GM19395 (cell line): ENCODE data around the gene KIF24.
"Not testable (repeated sequence)": the region's sequence is repeated elsewhere in the genome, so short reads cannot be mapped to it uniquely, and the experiment has no call there.

ENCODE experiments used
- ATAC-seq: cut with Tn5 transposase; IDR thresholded peaks from one replicate; pipeline ENCODE4 v1.9.1; 2021; ENCODE audit warnings: mild to moderate bottlenecking, moderate library complexity; ENCODE audit not compliant: unreplicated experiment

Gene KIF24

DNA sequence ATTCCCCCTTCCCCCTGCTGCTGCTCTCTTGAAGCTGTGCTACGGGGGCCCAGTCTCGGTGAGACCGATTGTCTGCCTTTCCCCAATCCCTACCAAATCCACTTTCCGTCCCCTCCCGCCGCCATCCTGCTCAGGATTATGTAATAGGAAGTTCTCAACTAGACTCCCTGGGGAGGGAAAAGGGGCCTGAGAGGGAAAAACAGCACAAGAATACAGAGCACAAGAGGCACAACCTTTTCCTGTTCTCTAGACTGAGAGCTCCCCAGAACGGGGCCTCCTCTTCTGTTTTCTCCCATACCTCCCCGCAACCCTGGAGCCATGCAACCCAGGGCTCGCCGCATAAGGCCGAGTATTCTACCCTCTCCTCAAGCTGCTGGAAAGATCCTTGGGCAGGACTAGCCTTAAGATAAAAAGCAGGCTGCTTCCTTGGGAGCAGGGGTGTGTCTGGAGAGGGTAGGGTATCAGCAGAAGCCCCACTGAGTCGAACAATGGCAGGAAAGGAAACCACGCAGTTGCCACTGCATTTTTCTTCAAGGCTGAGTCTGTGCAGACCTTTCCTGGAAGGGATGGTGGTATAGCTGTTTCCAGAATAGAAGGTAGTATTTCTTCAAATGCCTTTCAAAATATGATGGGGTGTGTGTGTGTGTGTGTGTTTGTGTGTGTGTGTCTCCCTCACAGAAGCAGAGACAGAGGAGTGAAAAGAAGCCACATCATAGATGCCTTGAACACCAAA, 34.7 kb upstream of the KIF24 start:
- no peak for ATAC-seq

GRCh38 chr9:34362614-34363214, 33.6 kb upstream of the KIF24 start:
- no peak for ATAC-seq

GRCh38 chr9:34352957-34353356, 23.9 kb upstream of the KIF24 start:
- not testable (repeated sequence) for ATAC-seq

GRCh38 chr9:34352122-34352652, 23.1 kb upstream of the KIF24 start:
- not testable (repeated sequence) for ATAC-seq

- ATAC-seq: no peak
Observed at GRCh38 chr9:34349324-34349723, 20.3 kb upstream of the KIF24 start.

DNA sequence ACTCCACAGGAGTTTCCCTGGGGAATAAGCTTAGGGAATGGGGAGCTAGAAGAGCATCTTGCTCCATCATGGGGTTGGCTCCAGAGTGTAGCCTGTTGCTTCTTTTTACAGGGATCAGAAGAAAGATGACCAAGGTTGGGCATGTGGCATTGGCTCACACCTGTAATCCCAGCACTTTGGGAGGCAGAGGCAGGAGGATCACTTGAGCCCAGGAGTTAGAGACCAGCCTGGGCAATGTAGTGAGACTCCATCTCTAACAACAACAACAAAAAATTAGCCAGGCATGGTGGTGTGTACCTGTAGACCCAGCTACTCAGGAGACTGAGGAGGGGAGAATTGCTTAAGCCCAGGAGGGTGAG, 18.7 kb upstream of the KIF24 start:
- ATAC-seq: no peak

DNA sequence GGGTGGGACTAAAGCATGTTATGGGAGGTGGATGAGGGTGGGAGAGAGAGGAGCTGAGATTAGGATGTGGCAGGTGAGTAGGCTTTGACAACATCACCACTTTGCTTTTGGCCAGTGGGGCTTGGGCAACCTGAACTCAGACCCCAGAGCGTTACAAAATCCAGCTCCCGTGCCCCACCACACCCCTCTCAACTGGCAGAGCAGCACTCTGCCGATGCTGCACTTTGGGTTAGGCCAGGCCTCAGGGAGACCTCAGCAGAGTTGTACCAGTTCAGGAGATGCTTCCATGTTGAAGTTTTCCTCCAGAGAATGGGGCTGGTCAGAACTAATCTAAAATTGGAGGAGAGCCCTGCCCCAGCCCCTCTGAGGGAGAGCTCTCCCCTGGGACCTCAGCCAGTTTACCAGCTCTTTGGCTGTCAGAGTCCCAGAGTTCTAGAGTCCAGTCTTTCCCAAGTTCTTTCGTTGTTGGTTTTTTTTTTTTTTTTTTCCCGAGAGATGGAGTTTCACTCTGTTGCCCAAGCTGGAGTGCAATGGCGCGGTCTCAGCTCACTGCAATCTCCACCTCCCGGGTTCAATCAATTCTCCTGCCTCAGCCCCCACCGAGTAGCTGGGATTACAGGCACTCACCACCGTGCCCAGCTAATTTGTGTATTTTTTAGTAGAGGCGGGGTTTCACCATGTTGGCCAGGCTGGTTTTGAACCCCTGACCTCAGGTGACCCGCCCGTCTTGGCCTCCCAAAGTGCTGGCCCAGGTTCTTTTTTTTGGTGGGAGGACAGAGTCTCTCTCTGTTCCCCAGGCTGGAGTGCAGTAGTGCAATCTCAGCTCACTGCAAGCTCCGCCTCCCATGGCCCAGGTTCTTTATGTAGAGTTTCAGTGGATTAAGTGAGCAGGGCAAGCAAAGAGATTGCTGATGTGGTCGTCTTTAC, 18.1 kb upstream of the KIF24 start:
- no peak for ATAC-seq

DNA sequence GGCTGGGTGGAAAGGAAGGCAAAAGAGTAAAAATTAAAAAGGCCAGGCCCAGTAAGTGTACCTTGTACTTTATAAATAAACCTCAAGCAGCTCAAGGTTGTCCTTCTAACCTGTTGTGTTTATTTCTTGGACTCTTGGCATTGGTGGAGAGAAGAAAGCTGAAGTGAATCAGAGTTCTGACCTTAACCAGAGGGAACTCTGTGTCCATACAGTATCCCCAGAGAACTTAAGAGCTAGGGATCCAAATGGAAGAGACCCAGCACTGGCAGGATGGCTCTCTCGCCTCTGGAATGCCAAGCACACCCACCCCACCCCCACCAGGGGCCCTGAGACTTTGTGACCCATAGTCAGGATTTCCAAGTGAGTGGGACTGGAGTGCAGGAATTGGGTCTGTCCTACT, 14.5 kb upstream of the KIF24 start:
- ATAC-seq: no peak

GRCh38 chr9:34343090-34343489, 14.0 kb upstream of the KIF24 start:
- ATAC-seq: no peak

DNA sequence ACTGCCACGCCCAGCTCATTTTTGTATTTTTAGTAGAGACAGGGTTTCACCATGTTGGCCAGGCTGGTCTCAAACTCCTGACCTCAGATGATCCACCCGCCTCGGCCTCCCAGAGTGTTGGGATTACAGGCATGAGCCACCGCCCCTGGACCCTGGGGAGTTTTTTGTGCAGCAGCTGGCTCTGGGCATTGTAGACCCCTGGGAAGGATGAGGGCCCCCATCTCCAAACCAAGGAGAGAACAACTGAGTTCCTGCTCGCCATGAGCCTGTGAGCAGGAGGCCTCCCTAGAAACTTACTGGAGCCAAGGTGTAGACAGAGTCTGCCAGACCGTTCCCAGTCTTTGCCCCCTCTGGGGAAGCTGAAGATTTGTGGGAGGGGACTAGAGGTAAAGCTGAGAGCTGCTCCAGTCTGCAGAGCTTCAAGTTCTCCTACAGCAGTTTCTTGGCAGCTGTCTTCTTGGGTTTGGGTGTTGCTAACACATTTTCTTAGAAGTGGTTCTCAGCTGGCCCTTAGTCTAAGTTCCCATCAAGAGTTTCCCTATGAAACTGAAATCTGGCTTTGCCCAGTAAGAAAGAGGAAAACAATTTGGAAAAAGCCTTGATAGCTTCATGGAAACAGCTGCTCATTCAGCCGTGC, 12.7 kb upstream of the KIF24 start:
- ATAC-seq: no peak

DNA sequence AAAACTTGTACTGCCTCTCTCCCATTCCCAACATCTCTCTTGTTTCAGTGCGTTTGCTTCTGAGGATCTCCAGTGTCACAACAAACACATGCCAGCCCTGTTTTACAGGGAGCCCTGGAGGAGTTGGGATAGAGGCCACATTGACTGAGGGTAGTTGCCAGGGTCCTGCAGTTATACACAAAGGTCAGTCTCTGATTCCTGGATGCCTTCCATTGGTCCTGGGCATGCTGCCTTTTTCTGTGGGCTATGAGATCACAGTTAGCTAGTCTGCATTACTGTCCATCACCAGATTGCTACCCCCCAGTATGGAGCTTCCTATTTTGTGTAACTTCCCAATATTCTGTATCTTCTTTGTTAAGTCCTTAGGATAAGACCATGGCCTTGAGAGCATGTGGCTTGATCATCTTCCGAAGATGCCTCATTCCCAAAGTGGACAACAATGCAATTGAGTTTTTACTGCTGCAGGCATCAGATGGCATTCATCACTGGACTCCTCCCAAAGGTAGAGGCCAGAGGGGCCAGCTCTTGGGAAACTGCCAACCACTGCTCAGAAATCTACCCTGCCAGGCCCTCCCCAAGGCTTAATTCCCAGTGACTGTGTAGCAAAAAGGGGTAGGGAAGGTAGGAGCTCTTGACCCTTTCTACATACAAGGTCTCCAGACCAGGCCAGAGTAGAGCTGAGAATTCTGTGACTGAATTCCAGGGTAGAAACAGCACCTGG, 9.8 kb upstream of the KIF24 start:
- no peak for ATAC-seq

GRCh38 chr9:34338079-34338478, 9.0 kb upstream of the KIF24 start:
- ATAC-seq: not testable (repeated sequence)

GRCh38 chr9:34337403-34337802, 8.3 kb upstream of the KIF24 start:
- ATAC-seq: no peak

DNA sequence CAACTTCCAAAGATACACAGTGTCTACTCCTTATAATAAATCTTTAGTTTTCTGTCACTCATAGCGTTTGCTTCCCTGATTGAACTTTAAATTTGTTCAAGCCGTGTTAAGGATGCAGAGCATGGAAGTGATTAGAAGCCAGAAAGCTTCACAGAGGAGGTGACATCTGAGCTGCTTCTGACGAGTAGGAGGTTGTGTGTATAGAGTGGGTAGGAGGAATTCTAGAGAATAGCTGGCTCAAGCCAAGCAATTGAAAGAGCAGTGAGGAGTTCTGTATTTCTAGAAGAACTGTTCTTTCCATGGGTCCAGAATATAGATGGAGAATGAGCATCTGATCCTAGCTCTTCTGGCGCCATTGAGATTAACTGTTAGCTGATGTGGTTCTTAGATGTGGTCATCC, 6.3 kb upstream of the KIF24 start:
- no peak for ATAC-seq

GRCh38 chr9:34334916-34335315, 5.8 kb upstream of the KIF24 start:
- ATAC-seq: no peak

GRCh38 chr9:34334337-34334824, 5.3 kb upstream of the KIF24 start:
- no peak for ATAC-seq

- no peak for ATAC-seq
Observed at GRCh38 chr9:34333836-34334235, 4.8 kb upstream of the KIF24 start.

GRCh38 chr9:34332076-34332964, 3.3 kb upstream of the KIF24 start:
- no peak for ATAC-seq

GRCh38 chr9:34331196-34331595, 2.1 kb upstream of the KIF24 start:
- ATAC-seq: no peak
